ENCODE measurements around the gene THRA. TPM values are rescaled to one million over a fixed set of nuclear protein-coding genes. Genes with fewer than 3 reads are reported as not detected.

THRA gene
- total RNA-seq, 1 donor from 2014 or later: 17.6 TPM

- no peak for TF ChIP-seq CTCF (IDR thresholded peaks at IDR 0.05; ENCODE audit: partially characterized antibody, unreplicated experiment)
- peak; percentile 58 for DNase-seq
- Mint-ChIP-seq H3K4me1 (ENCODE audit: low read depth, unreplicated experiment) (peaks cover 17% of the 10 kb centered on the region), H3K9me3 (ENCODE audit: unreplicated experiment) (peaks cover 5% of the 10 kb centered on the region), H3K27me3 (ENCODE audit: unreplicated experiment) (peaks cover 13% of the 10 kb centered on the region), H3K36me3 (ENCODE audit: unreplicated experiment) (no peaks in the 10 kb centered on the region), H3K27ac (ENCODE audit: unreplicated experiment) (peak overlapping the region; percentile 64), H3K4me3 (ENCODE audit: unreplicated experiment) (peak overlapping the region; percentile 30)
Observed at GRCh38 chr17:40068917-40069750, 6.4 kb downstream of the THRA start.

- no peaks in the 10 kb centered on the region for H3K36me3 Mint-ChIP-seq (ENCODE audit: unreplicated experiment)
- peak; percentile 30 for TF ChIP-seq CTCF (IDR thresholded peaks at IDR 0.05; ENCODE audit: partially characterized antibody, unreplicated experiment)
- peaks cover 12% of the 10 kb centered on the region for H3K4me1 Mint-ChIP-seq (ENCODE audit: low read depth, unreplicated experiment)
- peak overlapping the region; percentile 46 for H3K4me3 Mint-ChIP-seq (ENCODE audit: unreplicated experiment)
- H3K9me3 Mint-ChIP-seq (ENCODE audit: unreplicated experiment): peaks cover 5% of the 10 kb centered on the region
- H3K27me3 Mint-ChIP-seq (ENCODE audit: unreplicated experiment): peaks cover 13% of the 10 kb centered on the region
- DNase-seq: no peak
- peak overlapping the region; percentile 64 for H3K27ac Mint-ChIP-seq (ENCODE audit: unreplicated experiment)
Observed at GRCh38 chr17:40069751-40070708, 7.3 kb downstream of the THRA start.

- Mint-ChIP-seq H3K27ac (ENCODE audit: unreplicated experiment) (no peak overlapping the region), H3K4me1 (ENCODE audit: low read depth, unreplicated experiment) (peaks cover 11% of the 10 kb centered on the region)
Observed at GRCh38 chr17:40070709-40071312, 8.0 kb downstream of the THRA start.

GRCh38 chr17:40071313-40072039 lies 8.7 kb downstream of the THRA start:
- Mint-ChIP-seq H3K4me3 (ENCODE audit: unreplicated experiment) (no peak overlapping the region), H3K9me3 (ENCODE audit: unreplicated experiment) (peaks cover 5% of the 10 kb centered on the region), H3K27ac (ENCODE audit: unreplicated experiment) (no peak overlapping the region), H3K36me3 (ENCODE audit: unreplicated experiment) (no peaks in the 10 kb centered on the region), H3K4me1 (ENCODE audit: low read depth, unreplicated experiment) (peaks cover 15% of the 10 kb centered on the region), H3K27me3 (ENCODE audit: unreplicated experiment) (peaks cover 13% of the 10 kb centered on the region)
- no peak for DNase-seq
- no peak for TF ChIP-seq CTCF (IDR thresholded peaks at IDR 0.05; ENCODE audit: partially characterized antibody, unreplicated experiment)

More at GRCh38 chr17:40070709-40071312, 8.0 kb downstream of the THRA start:
- Mint-ChIP-seq H3K9me3 (ENCODE audit: unreplicated experiment) (peaks cover 5% of the 10 kb centered on the region), H3K27me3 (ENCODE audit: unreplicated experiment) (peaks cover 13% of the 10 kb centered on the region), H3K36me3 (ENCODE audit: unreplicated experiment) (no peaks in the 10 kb centered on the region), H3K4me3 (ENCODE audit: unreplicated experiment) (no peak overlapping the region)
- TF ChIP-seq CTCF (IDR thresholded peaks at IDR 0.05; ENCODE audit: partially characterized antibody, unreplicated experiment): no peak
- no peak for DNase-seq

Measured in glutamatergic neuron (in vitro differentiated cells).